WERI-Rb-1 (cell line): ENCODE measurements around the gene ABCB9.
"Not testable (repeated sequence)": the region's sequence is repeated elsewhere in the genome, so short reads cannot be mapped to it uniquely, and the experiment has no call there.

Source experiments
- DNase-seq: peaks from one replicate; pipeline ENCODE4 v3.0.0-alpha.2; 2020
- H3K27ac ChIP-seq: fragments of 250-450 bp; sonication (Bioruptor Pico); 2 replicates; pipeline ENCODE4 v1.5.1; 2020; ENCODE audit warnings: mild to moderate bottlenecking, moderate library complexity
- H3K27me3 ChIP-seq: fragments of 250-450 bp; sonication (Bioruptor Pico); 2 replicates; pipeline ENCODE4 v1.5.1; 2021; ENCODE audit warnings: mild to moderate bottlenecking, low read depth, moderate library complexity; ENCODE audit not compliant: insufficient read depth, severe bottlenecking
- H3K36me3 ChIP-seq: fragments of 250-450 bp; sonication (Bioruptor Pico); 2 replicates; pipeline ENCODE4 v1.5.1; 2020; ENCODE audit warnings: mild to moderate bottlenecking, moderate library complexity
- H3K4me3 ChIP-seq: 2 replicates; pipeline ENCODE4 v1.5.1; 2011; ENCODE audit warnings: low read depth, mild to moderate bottlenecking, control low read depth, low read length
- H3K9me3 ChIP-seq: fragments of 250-450 bp; sonication (Bioruptor Pico); 2 replicates; pipeline ENCODE4 v1.5.1; 2021; ENCODE audit warnings: mild to moderate bottlenecking, moderate library complexity; ENCODE audit not compliant: severe bottlenecking
- CTCF ChIP-seq: IDR thresholded peaks from 2 replicates; pipeline ENCODE4 v1.5.1; 2011; ENCODE audit warnings: low read depth, mild to moderate bottlenecking, control low read depth, inconsistent platforms, low read length

Gene ABCB9

DNA sequence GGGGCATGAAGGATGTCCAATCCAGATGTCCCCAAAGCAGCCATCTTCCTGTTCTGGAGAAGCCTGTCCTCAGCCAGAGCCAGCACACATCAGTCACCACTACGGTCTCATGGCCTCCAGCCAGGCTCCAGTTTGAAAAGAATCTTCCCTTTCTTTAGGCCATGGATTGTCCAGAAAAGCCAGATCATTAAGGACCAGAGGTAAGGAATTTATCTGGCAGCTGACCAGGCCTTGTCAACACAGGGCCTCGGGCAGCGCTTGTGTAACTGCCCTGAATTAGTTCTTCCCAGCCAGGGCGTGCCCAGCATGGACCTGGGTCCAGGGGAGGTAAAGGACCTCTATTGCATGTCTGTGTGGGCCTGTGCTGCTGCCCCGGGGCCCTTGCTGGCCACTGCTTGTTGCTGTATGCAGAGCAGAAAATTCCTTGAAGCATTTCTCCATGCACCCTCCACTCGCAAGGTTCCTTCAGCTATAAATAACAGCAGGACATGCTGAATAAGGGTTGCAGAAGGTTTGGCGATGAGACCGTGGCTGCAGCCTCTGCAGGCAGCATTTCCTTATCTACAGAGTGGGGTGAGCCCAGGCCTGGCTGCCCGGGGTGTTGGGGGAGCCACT, 48.6 kb downstream of the ABCB9 start:
- no peak for DNase-seq
- no peak overlapping the region for H3K4me3 ChIP-seq

GRCh38 chr12:122909442-122910288, 56.6 kb downstream of the ABCB9 start:
- DNase-seq, result no peak
- TF ChIP-seq CTCF, result no peak
- Histone ChIP-seq H3K9me3 (no peaks in the 10 kb centered on the region), H3K27ac (no peak overlapping the region), H3K27me3 (no peaks in the 10 kb centered on the region), H3K36me3 (no peaks in the 10 kb centered on the region), H3K4me3 (no peak overlapping the region)

More for the DNA sequence above, 48.6 kb downstream of the ABCB9 start:
- Histone ChIP-seq H3K27ac (no peak overlapping the region), H3K36me3 (no peaks in the 10 kb centered on the region), H3K9me3 (no peaks in the 10 kb centered on the region), H3K27me3 (no peaks in the 10 kb centered on the region)
- no peak for TF ChIP-seq CTCF

GRCh38 chr12:122908915-122909314, 57.3 kb downstream of the ABCB9 start:
- TF ChIP-seq CTCF, result no peak

GRCh38 chr12:122905258-122905657, 61.0 kb downstream of the ABCB9 start:
- H3K36me3 ChIP-seq, H3K27ac ChIP-seq, H3K27me3 ChIP-seq, H3K4me3 ChIP-seq, DNase-seq, H3K9me3 ChIP-seq: not testable (repeated sequence)

More at GRCh38 chr12:122908915-122909314, 57.3 kb downstream of the ABCB9 start:
- Histone ChIP-seq H3K9me3 (no peaks in the 10 kb centered on the region), H3K27me3 (no peaks in the 10 kb centered on the region), H3K4me3 (no peak overlapping the region), H3K27ac (no peak overlapping the region), H3K36me3 (no peaks in the 10 kb centered on the region)
- DNase-seq, result no peak

- no peaks in the 10 kb centered on the region for H3K27me3 ChIP-seq
- no peaks in the 10 kb centered on the region for H3K36me3 ChIP-seq
- no peak for TF ChIP-seq CTCF
- no peak overlapping the region for H3K27ac ChIP-seq
- no peak overlapping the region for H3K4me3 ChIP-seq
- no peaks in the 10 kb centered on the region for H3K9me3 ChIP-seq
- no peak for DNase-seq
Observed at GRCh38 chr12:122903693-122904034, 62.6 kb downstream of the ABCB9 start.

GRCh38 chr12:122902854-122903692, 63.2 kb downstream of the ABCB9 start:
- Histone ChIP-seq H3K36me3 (no peaks in the 10 kb centered on the region), H3K27me3 (no peaks in the 10 kb centered on the region), H3K9me3 (no peaks in the 10 kb centered on the region), H3K4me3 (no peak overlapping the region), H3K27ac (no peak overlapping the region)
- DNase-seq, result no peak
- no peak for TF ChIP-seq CTCF
